ENCODE results near the gene RIN2. TPM values are rescaled to one million over a fixed set of nuclear protein-coding genes. Genes with fewer than 3 reads are reported as not detected.

Gene RIN2
- total and polyA plus RNA-seq, 9 of the 15 experiments (the other 6 are each of a cell fraction or from before 2014, with no cell fraction given): 0.09 TPM; not detected in 8

GRCh38 chr20:19785983-19786285 is 27.9 kb downstream of the RIN2 start:
- no peaks in the 10 kb centered on the region for H4K20me1 ChIP-seq (replicated peaks; ENCODE audit: control insufficient read depth, insufficient read depth, low read length)
- ChIA-PET POLR2A (no interaction called here), CTCF (ENCODE audit: low intra/inter-chr PET ratio) (interaction anchor here (0.6 kb wide), 1 partner anchor 20 kb away, joined by 3 read pairs; no protein-coding TSS in a partner anchor)
- intact Hi-C loops (cut with micrococcal nuclease) (loop anchor here (2.0 to 10.0 kb wide), 2 partner anchors 91 to 209 kb away; no protein-coding TSS in a partner anchor), in situ Hi-C loops (cut with MboI) (no loop called here)
- BruUV-seq (replicated peaks): no TSS peak
- H3K4me1 ChIP-seq (replicated peaks in 1 of 2; ENCODE audit: control insufficient read depth in 2 of 2, insufficient read depth in 2 of 2, low read length in 2 of 2): no peaks in the 10 kb centered on the region
- H3K4me2 ChIP-seq (ENCODE audit: insufficient read depth, low read length): no peak overlapping the region
- H3K9ac ChIP-seq (ENCODE audit: insufficient read depth in 1 of 2, low read depth in 2 of 2, low read length in 2 of 2): no peak overlapping the region
- H3K36me3 ChIP-seq (ENCODE audit: control insufficient read depth, insufficient read depth, low read length): no peaks in the 10 kb centered on the region
- FAIRE-seq: no peak
- WGBS (ENCODE audit: insufficient coverage, low coverage, missing lambda C conversion rate): 0% methylated on average over 1 of the region's 1 CpG
- no peak for ATAC-seq
- H3K79me2 ChIP-seq (ENCODE audit: control insufficient read depth, insufficient read depth, low read length): no peaks in the 10 kb centered on the region
- H2AFZ ChIP-seq (ENCODE audit: low read depth, low read length): no peak overlapping the region
- no peaks in the 10 kb centered on the region for H3K9me3 ChIP-seq (replicated peaks; ENCODE audit: control insufficient read depth, insufficient read depth, low read depth, low read length)
- H3K27ac ChIP-seq (ENCODE audit: extremely low read depth, low read depth, low read length): no peak overlapping the region
- H3K4me3 ChIP-seq: no peak overlapping the region
- DNase-seq (ENCODE audit: extremely low read depth in 1 of 4, low spot score in 3 of 4): no peak
- no peaks in the 10 kb centered on the region for H3K9me1 ChIP-seq (ENCODE audit: control insufficient read depth, insufficient read depth, low read length)
- no peak for TF ChIP-seq POLR3G (IDR thresholded peaks at IDR 0.05; ENCODE audit: extremely low read depth, insufficient read length, insufficient replicate concordance)
- TF ChIP-seq ETS2 (tag; IDR thresholded peaks at IDR 0.05; ENCODE audit: borderline replicate concordance, poor library complexity, severe bottlenecking): no peak
- no peak for TF ChIP-seq ZNF134 (CRISPR knock-in tag; conservative IDR thresholded peaks at IDR 0.05)
- TF ChIP-seq C11orf30 (IDR thresholded peaks at IDR 0.05; ENCODE audit: low read depth): no peak
- TF ChIP-seq ZNF589 (CRISPR knock-in tag; IDR thresholded peaks at IDR 0.05; ENCODE audit: low read depth): no peak
- no peak for TF ChIP-seq TCF7L2 (IDR thresholded peaks at IDR 0.05; ENCODE audit: low read depth, low read length)
- TF ChIP-seq NCOA1 (IDR thresholded peaks at IDR 0.05; ENCODE audit: low read depth): no peak
- TF ChIP-seq, protein P1, sequence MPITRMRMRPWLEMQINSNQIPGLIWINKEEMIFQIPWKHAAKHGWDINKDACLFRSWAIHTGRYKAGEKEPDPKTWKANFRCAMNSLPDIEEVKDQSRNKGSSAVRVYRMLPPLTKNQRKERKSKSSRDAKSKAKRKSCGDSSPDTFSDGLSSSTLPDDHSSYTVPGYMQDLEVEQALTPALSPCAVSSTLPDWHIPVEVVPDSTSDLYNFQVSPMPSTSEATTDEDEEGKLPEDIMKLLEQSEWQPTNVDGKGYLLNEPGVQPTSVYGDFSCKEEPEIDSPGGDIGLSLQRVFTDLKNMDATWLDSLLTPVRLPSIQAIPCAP (CRISPR knock-in tag; IDR thresholded peaks at IDR 0.05; ENCODE audit: borderline replicate concordance): no peak
- no peak for TF ChIP-seq GATA2 (CRISPR knock-in tag; IDR thresholded peaks at IDR 0.05)
- TF ChIP-seq TAF7 (tag; IDR thresholded peaks at IDR 0.05): no peak
- no peak for TF ChIP-seq NFE2L1 (tag; IDR thresholded peaks at IDR 0.05; ENCODE audit: borderline replicate concordance, low read depth)
- no peak for TF ChIP-seq ZBED1 (IDR thresholded peaks at IDR 0.05)
- TF ChIP-seq, protein P2, sequence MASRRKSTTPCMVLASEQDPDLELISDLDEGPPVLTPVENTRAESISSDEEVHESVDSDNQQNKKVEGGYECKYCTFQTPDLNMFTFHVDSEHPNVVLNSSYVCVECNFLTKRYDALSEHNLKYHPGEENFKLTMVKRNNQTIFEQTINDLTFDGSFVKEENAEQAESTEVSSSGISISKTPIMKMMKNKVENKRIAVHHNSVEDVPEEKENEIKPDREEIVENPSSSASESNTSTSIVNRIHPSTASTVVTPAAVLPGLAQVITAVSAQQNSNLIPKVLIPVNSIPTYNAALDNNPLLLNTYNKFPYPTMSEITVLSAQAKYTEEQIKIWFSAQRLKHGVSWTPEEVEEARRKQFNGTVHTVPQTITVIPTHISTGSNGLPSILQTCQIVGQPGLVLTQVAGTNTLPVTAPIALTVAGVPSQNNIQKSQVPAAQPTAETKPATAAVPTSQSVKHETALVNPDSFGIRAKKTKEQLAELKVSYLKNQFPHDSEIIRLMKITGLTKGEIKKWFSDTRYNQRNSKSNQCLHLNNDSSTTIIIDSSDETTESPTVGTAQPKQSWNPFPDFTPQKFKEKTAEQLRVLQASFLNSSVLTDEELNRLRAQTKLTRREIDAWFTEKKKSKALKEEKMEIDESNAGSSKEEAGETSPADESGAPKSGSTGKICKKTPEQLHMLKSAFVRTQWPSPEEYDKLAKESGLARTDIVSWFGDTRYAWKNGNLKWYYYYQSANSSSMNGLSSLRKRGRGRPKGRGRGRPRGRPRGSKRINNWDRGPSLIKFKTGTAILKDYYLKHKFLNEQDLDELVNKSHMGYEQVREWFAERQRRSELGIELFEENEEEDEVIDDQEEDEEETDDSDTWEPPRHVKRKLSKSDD (conservative IDR thresholded peaks at IDR 0.05; ENCODE audit: low read length): no peak
- no peak for TF ChIP-seq ARHGAP35 (IDR thresholded peaks at IDR 0.05; ENCODE audit: partially characterized antibody)
- H3K27me3 ChIP-seq (ENCODE audit: control insufficient read depth in 2 of 2, insufficient read depth in 2 of 2, low read length in 2 of 2): no peaks in the 10 kb centered on the region; a peak in 1 of 5 replicates
